Activated CD4-positive, CD25-positive, alpha-beta regulatory T cell (primary cell): ENCODE data around the gene PLP2.
A peak's percentile ranks its signal among the peaks of the same experiment; 100 is the strongest.
"Not testable (repeated sequence)": the region's sequence is repeated elsewhere in the genome, so short reads cannot be mapped to it uniquely, and the experiment has no call there.

Experiments
- DNase-seq, 4 experiments: peaks; one replicate each; lab custom pipeline; 2025; lab: John Stamatoyannopoulos, UW

The PLP2 gene

GRCh38 chrX:49163555-49164419, 7.9 kb upstream of the PLP2 start:
- DNase-seq: peak; percentile 44 to 68 (median 62)

- DNase-seq: no peak
Measured at GRCh38 chrX:49164589-49165360, 6.9 kb upstream of the PLP2 start.

GRCh38 chrX:49165901-49166881, 5.5 kb upstream of the PLP2 start:
- DNase-seq: peak; percentile 25 to 61 (median 46)

- DNase-seq: peak in 3 of 4 experiments; percentile 12 to 35 (median 27)
Measured at GRCh38 chrX:49166914-49167739, 4.6 kb upstream of the PLP2 start.

GRCh38 chrX:49167740-49168108, 4.0 kb upstream of the PLP2 start:
- no peak for DNase-seq

GRCh38 chrX:49172280-49172780, 632 bp downstream of the PLP2 start:
- peak; percentile 10 to 31 (median 22) for DNase-seq

GRCh38 chrX:49173544-49173943, 1.8 kb downstream of the PLP2 start:
- not testable (repeated sequence) for DNase-seq

- no peak for DNase-seq
Measured at GRCh38 chrX:49174723-49175122, 3.0 kb downstream of the PLP2 start.

GRCh38 chrX:49175435-49176274, 4.0 kb downstream of the PLP2 start:
- no peak for DNase-seq

GRCh38 chrX:49176421-49177326, 5.0 kb downstream of the PLP2 start:
- no peak for DNase-seq

- DNase-seq: no peak
Measured at GRCh38 chrX:49177338-49177833, 5.7 kb downstream of the PLP2 start.

GRCh38 chrX:49177873-49178480, 6.3 kb downstream of the PLP2 start:
- DNase-seq: no peak

- DNase-seq: no peak
Measured at GRCh38 chrX:49178537-49178936, 6.8 kb downstream of the PLP2 start.

- DNase-seq: no peak
Measured at GRCh38 chrX:49179358-49179757, 7.7 kb downstream of the PLP2 start.

- no peak for DNase-seq
Measured at GRCh38 chrX:49183701-49184281, 12.1 kb downstream of the PLP2 start.

GRCh38 chrX:49184294-49185281, 12.9 kb downstream of the PLP2 start:
- DNase-seq: no peak
